GM19351 (cell line): ENCODE results near the gene NCOA3.
"Not testable (repeated sequence)": the region's sequence is repeated elsewhere in the genome, so short reads cannot be mapped to it uniquely, and the experiment has no call there.

ENCODE experiments used
- ATAC-seq: cut with Tn5 transposase; IDR thresholded peaks from one replicate; pipeline ENCODE4 v1.9.1; 2021; ENCODE audit warnings: mild to moderate bottlenecking, moderate library complexity; ENCODE audit not compliant: unreplicated experiment

The NCOA3 gene

DNA sequence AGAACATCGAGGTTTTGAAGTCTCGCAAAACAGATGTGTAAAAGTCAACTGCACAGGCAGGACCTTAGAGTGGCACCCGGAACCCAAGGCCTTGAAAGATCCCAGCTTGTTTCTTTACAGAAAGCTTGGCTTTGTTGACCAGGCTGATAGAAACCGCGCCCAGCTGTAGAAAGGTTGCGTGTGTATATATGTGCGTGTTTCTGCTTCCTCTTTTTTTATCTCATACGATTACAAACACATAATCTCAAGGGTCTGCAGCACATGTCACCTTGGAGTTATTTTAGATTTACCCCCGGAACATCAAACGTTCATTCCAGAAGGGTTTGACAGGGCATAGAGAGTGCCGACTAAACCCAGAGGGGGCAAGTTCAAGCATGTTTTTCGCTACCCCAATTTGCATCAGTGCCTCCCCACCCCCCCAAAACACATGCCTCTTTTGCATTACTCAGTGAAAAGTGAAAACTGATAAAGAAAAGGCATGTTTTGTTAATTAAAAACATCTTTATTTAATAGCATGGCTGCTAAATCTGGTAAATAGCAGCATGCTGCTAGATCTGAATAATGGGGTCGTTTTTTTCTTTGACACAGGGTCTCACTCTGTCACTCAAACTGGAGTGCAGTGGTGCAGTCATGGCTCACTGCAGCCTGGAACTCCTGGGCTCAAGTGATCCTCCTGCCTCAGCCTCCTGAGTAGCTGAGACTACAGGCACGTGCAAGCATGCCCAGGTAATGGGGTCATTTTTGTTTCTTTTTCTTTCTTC lies 33.2 kb upstream of the NCOA3 start:
- peak; percentile 47 for ATAC-seq

DNA sequence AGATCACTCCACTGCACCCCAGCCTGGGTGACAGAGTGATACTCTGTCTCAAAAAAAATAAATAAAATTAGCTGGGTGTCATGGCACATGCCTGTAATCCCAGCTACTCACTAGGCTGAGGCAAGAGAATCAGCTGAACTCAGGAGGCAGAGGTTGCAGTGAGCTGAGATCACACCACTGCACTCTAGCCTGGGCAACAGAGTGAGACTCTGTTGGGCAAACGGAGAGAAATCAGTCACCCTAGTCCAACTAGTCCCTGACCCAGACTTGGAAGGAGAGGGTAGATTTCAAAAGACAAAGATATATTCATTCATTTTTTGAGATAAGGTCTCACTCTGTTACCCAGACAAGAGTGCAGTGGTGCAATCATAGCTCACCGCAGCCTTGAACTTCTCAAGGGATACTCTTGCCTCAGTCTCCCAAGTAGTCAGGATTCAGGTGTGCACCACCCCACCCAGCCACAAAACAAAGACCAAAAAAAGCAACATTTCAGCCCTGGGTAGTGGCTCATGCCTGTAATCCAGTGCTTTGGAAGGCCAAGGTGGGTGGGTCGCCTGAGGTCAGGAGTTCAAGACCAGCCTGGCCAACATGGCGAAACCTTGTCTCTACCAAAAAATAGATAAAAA lies 26.2 kb upstream of the NCOA3 start:
- ATAC-seq, result no peak

DNA sequence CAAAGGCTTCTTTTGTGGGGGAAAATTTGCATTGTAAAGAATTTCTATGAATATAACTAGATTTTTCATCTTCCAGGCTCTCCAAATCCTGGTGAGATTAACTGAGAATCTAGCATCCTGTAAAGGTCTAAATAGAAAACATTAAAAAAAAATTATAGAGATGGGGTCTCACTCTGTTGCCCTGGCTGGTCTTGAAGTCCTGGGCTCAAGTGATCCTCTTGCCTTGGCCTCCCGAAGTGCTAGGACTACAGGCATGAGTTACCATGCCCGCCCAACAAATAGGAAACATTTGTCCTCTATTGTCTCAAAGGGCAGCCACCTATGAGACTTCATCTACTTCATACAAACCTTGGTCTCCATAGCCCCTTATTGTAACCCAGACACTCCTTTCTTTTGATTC lies 25.2 kb upstream of the NCOA3 start:
- ATAC-seq, result no peak

DNA sequence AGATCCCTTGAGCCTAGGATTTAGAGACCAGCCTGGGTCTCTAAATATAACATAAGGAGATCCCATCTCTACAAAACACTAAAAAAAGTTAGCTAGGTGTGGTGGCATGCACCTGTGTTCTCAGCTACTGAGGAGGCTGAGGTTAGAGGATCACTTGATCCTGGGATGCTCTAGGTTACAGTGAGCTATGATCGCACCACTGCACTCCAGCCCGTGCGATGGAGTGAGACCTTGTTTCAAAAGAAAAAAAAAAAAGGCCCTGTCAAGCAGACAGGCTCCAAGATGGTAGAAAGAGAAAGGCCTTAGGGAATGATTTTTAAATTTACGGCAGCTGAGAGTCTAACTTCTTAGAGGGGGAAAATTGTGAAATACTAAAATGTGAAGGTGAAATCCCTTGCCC lies 22.6 kb upstream of the NCOA3 start:
- no peak for ATAC-seq

DNA sequence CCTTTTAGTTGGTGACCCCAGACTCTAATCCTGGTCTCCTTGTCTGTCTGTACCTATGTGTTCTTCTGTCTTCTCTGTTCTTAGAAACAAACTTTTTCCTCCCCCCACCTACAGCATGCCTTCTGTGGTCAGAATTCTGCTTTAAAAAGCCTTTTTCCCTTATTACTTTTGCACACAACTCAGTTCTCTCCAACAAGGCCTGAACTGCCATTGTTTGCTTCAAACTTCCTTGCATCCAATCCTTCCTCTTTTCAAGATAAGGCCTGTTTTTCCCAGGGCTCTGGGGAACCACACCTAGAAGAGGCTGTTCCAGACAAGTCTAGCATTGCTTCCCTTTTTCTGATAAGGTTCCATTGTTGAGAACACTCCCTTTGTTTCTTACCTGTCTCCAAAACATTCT lies 22.2 kb upstream of the NCOA3 start:
- no peak for ATAC-seq

DNA sequence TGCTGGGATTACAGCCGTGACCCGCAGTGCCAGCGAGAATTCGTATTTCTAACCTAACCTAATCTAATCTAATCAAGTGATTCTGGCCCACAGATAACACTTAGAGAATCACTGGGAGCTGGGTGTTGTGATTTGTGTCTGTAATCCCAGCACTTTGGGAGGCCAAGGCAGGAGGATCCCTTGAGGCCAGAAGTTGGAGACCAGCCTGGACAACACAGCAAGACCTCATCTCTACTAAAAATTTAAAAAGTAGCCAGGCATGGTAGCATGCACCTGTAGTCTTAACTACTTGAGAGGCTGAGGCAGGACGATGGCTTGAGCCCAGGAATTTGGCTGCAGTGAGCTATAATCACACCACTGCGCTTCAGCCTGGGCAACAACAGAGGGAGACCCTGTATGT lies 21.4 kb upstream of the NCOA3 start:
- no peak for ATAC-seq

DNA sequence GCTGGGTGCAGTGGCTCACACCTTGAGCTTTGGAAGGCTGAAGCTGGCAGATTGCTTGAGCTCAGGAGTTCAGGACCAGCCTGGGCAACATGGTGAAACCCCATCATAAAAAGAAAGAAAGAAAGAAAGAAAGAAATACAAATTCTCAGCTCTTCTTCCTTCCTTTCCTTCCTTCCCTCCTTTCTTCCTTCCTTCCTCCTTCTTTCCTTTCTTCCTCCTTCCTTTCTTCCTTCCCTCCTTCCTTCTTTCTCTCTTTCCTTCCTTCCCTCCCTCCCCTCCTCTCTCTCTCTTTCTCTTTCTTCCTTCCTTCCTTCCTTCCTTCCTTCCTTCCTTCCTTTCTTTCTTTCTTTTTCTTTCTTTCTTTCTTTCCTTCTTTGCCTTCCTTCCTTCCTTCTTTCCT lies 21.0 kb upstream of the NCOA3 start:
- ATAC-seq, result no peak

DNA sequence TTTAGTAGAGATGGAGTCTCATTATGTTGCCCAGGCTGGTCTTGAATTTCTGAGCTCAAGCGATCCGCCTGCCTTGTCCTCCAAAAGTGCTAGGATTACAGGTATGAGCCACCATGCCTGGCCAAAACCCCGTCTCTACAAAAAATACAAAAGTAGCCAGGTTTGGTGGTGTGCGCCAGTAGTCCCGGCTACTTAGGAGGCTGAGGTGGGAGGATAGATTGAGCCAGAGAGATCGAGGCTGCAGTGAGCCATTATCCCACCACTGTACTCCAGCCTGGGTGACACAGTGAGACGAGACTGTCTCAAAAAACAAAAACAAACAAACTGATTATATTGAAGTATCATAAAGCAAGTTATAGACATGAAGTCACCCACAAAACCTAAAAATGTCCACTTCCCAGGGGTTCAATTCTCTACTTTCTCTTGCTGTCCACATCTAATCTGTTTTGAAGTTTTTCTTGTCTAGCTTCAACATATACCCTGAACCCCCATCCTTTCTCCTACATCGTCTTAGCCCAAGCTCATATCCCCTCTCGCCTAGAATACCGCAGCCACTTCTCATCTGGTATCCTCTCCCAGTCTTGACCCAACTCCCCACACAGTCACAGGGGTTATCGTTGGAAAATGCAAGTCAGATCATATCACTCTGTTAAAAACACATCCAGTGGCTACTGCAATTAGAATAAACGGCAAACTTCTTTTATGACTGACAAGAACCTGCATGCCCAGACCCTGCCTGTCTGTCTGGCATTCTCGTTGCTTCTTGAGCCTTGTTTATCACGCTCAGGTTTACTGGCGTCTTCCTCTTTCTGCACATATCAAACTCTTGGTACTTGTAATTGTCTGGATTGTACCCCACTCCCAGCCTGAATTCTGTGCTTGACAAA lies 20.1 kb upstream of the NCOA3 start:
- no peak for ATAC-seq

DNA sequence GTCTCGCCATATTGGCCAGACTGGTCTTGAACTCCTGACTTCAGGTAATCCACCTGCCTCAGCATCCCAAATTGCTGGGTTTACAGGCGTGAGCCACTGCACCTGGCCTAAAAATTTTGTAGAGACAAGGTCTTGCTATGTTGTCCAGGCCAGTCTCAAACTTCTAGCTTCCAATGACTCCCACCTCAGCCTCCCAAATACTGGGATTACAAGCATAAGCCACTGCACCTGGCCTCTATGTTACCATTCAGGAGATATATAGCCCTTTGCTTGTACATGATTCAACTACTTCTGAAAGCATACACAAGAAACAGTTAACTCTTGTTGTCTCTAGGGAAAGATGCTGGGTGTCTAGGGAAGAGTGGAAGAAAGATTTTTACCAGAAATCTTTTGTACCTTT lies 19.0 kb upstream of the NCOA3 start:
- no peak for ATAC-seq

DNA sequence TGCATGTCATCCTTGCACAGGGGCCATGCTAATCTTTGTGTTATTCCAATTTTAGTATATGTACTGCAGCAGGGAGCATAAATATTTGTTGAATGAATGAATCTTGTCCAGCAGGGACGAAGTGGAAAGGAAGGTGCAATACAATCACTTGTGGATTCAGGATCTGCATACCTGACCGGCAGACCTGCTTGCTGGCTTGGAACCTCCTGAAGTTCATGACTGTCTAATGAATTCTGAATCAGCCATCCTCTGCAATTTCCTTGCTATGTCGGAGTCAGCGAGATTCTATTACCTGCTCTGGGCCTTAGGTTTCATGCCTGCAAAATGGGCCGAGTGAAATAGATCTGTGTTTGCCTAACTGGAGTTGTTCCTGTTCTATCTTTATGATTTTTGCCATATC lies 17.4 kb upstream of the NCOA3 start:
- ATAC-seq, result no peak

DNA sequence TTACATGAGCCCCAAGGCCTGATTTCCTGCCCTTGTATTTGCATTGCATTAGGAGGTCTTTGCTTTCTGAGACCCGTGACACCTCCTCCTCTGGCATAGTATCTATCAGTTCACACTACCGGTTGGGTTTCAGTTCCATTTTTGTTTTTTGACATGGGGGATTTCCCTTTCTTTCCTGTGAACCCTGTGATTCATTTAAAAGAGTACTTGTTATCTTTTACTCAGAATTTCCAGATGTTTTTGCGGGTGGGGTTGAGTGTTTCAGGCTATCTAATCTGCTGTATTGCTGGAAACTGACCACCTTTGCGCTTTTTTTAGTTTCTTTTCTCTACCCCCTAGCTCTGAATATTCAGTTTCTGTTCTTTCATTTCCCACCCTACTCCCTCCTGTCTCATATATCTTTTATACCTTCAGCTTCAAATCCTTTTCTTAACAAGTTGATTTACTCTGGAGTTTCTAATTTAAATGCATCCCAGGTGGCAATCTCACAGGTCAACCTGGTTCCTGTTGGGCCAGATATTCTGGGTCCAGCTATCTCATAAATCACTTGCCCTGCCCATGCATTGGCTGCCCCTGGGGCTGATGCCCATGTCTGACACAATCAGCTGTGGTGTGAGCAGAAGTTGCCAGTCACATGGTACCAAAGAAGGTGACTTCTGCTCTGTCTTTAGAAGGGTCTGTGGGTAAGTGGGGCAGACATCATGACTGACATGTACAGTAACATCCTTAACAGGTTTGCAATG lies 14.3 kb upstream of the NCOA3 start:
- peak; percentile 84 for ATAC-seq

DNA sequence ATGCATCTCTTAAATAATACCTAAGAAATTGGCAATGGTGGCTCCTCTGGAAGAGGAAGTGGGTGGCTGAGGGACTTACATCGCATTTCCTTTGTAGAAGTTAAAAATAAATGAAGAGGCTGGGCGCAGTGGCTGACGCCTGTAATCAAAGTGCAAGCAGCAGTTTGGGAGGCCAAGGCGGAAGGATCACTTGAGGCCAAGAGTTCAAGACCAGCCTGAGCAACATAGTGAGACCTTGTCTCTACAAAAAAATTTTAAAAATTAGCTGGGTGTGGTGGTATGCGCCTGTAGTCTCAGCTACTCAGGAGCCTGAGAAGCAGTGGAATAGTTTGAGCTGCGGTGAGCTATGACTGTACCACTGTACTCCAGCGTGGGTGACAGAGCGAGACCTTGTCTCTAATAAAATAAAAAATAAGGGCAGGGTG lies 12.2 kb upstream of the NCOA3 start:
- no peak for ATAC-seq

DNA sequence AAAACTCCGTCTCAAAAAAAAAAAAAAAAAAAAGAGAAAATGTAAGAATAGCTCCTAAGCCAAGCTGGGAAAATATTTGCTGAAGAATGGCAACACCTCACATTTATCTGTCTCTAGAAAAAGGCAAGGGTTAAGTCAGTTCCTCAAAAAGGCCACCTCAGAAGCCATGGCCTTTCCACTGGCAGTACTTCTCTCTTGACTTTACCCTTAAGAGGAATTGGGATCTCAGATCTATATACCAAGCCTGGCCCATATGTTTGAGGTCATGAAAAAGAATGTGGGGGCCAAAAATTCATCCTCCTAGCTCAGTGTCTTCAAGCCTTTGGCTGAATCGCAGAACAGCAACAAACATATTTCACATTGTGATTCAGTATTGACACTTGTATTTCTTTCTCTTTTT lies 10.9 kb upstream of the NCOA3 start:
- ATAC-seq, result no peak

DNA sequence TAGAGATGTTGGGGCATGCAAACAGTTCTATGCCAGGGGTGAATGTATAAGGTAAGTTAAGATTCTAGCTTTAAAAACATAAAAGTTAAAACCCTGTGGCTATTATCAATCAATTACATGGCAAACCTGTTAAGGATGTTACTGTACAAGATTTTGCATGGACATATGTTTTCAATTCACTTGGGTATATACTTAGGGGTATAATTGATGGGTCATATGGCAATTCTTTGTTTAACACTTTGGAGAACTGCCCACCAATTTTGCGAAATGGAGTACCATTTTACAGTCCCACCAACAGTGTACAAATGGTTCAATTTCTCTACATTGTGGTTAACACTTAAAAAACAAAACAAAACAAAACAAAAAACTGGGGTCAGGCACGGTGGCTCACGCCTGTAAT lies 9.4 kb upstream of the NCOA3 start:
- no peak for ATAC-seq

DNA sequence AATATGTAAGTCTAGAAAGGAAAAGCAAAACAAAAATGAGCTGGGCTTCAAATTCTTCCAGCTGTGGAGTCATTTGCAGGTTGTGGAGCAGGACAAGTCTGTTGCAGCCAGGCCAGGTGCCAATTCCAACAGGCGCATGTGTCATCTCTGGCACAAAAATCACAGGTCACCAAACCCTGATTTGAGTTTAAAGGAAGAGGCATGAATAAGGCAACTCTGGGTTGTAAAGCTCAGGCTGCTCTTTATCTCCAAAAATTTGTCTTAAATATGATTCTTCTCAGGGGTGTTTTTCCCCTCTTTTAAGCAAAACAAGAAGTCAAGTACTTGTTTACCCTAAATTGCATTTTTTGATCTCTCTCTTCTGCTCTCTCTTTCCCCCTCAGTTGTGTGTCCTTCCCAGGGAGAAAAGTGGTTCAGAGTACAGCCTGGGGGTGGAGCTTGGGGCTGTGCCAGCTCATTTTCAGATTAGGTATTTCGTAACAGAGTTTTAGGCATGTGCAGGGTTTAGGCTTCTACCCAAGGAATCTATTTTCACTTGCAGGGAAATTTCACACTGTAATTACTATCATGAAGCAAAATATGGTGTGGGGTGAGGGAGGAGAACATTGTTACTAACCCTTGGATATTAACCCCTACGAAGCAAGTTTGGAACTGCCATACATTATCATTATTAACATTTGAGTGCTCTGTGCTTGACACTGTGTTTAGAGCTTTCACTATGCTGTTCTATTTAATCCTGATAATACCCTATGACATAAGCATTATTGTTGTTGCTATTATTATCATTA lies 8.3 kb upstream of the NCOA3 start:
- no peak for ATAC-seq

DNA sequence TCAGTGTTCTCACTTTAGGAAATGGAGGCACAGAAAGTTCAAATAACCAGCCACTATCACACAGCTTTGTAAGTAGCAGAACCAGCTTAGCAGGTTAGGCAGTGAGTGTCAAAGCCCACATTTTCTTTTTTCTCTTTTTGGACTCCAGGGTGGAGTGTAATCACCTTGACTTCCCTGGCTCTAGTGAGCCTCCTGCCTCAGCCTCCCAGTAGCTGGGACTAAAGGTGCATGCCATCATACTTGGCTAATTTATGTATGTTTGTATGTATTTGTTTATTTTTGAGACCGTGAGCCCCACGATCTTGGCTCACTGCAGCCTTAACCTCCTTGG lies 7.8 kb upstream of the NCOA3 start:
- ATAC-seq, result no peak

DNA sequence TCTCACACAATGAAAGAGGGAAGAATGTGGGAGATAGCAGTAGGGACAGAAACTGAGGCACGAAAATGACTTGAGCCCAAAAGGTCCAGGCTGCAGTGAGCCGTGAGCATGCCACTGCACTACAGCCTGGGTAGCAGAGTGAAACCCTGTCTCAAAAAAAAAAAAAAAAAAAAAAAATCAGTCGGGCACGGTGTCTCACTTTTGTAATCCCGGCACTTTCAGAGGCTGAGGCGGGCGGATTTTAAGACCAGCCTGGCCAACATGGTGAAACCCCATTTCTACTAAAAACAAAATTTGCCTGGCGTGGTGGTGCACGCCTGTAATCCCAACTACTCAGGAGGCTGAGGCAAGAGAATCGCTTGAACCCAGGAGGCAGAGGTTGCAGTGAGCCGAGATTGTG lies 7.1 kb upstream of the NCOA3 start:
- not testable (repeated sequence) for ATAC-seq

DNA sequence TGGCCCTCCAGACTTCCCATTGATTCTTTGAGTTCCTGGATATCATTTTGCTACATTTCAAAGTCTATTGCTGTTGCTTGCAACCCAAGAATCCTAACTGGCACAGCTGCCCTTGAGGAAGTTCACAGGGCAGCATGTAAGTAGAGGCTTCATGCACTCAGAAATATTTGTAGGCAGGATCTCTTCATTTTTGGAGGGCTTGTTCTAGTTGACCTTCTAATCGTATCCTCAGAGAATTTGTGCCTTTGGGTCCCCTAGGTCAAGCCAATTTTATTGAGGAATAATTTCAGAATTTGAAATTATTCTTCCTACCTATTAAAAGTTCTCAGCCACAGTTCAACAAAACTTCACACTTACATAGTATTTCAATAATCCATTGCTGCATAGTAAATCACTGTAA lies 5.6 kb upstream of the NCOA3 start:
- no peak for ATAC-seq

DNA sequence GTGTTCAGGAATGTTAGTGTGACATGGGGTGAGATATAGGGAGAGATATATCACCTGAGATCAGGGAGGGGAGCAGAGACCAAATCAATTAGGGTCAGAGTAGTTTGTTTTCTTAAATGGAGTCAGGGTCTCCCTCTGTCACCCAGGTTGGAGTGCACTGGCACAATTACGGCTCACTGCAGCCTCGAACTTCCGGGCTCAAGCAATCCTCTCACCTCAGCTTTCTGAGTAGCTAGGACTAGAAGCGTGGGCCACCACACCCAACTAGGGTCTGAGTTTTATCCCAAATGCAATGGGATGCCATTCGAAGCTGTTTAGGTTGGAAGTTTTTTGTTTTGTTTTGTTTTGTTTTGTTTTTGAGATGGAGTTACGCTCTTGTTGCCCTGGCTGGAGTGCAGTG lies 3.1 kb upstream of the NCOA3 start:
- no peak for ATAC-seq

DNA sequence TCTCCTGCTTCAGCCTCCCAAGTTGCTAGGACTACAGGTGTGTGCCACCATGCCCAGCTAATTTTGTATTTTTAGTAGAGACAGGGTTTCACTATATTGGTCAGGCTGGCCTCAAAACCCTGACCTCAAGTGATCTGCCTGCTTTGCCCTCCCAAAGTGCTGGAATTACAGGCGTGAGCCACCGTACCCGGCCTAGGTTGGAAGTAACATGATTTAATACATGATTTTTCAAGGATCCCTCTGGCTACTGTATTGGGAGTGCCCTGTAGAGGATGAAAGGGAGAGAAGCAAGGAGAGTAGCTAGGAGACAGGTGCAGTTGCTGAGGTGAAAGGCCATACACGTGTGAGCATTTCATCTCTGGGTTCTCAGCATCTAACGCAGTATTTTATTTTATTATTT lies 2.6 kb upstream of the NCOA3 start:
- no peak for ATAC-seq

DNA sequence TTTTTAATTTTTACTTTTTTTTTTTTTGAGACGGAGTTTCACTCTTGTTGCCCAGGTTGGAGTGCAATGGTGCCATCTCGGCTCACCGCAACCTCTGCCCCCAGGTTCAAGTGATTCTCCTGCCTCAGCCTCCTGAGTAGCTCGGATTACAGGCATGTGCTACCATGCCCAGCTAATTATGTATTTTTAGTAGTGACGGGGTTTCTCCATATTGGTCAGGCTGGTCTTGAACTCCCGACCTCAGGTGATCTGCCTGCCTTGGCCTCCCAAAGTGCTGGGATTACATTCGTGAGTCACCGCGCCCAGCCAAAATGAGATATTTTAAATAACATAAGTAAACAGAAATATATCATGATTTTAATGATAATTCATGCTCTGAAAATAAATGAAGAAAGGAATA lies 1.6 kb upstream of the NCOA3 start:
- not testable (repeated sequence) for ATAC-seq
